Stomach (tissue), 4 donors: ENCODE data around the gene NDOR1.

Experiments
- CTCF ChIP-seq, 7 experiments: fragments of 450-650 bp in 4 of 7; fragments of 200-600 bp in 3 of 7; sonication (generic) in 3 of 7; IDR thresholded peaks; one replicate each; pipeline ENCODE4 v1.5.1; 2016 to 2019; ENCODE audit warnings: antibody characterized with exemption in 7 of 7, control low read depth in 2 of 7, mild to moderate bottlenecking in 1 of 7
- POLR2A ChIP-seq, 4 donors: fragments of 450-650 bp; IDR thresholded peaks; one replicate each; pipeline ENCODE4 v1.6.1; 2016; ENCODE audit warnings: antibody characterized with exemption in 4 of 4, control low read depth in 2 of 4, mild to moderate bottlenecking in 1 of 4, moderate library complexity in 1 of 4
- POLR2AphosphoS5 ChIP-seq, 3 donors: sonication (generic); formaldehyde crosslinking; IDR thresholded peaks; one replicate each; pipeline ENCODE4 v1.6.1; 2016; ENCODE audit warnings: antibody characterized with exemption in 3 of 3

GRCh38 chr9:137213160-137214060 is 7.9 kb downstream of the NDOR1 start:
- no peak for TF ChIP-seq CTCF (IDR thresholded peaks at IDR 0.05)
- TF ChIP-seq POLR2A (IDR thresholded peaks at IDR 0.05), result no peak
- TF ChIP-seq POLR2AphosphoS5 (IDR thresholded peaks at IDR 0.05), result no peak
